WTC11 (cell line): ENCODE data around the gene USH1G.

Experiments
- ATF1 ChIP-seq: sonication (generic); formaldehyde crosslinking; IDR thresholded peaks from 2 replicates; pipeline ENCODE4 v1.8.1; 2023; ENCODE audit warnings: mild to moderate bottlenecking, moderate library complexity, missing genetic modification reagents
- KAT7 ChIP-seq: sonication (generic); formaldehyde crosslinking; IDR thresholded peaks from 2 replicates; pipeline ENCODE4 v1.8.1; 2023; ENCODE audit warnings: missing genetic modification reagents, mild to moderate bottlenecking, borderline replicate concordance
- NFYB ChIP-seq: sonication (generic); formaldehyde crosslinking; conservative IDR thresholded peaks from 2 replicates; pipeline ENCODE4 v1.8.0; 2022; ENCODE audit warnings: low read depth, missing genetic modification reagents
- SOX15 ChIP-seq: fragments of 250-450 bp; sonication (Bioruptor Pico); IDR thresholded peaks from 2 replicates; pipeline ENCODE4 v1.9.0; 2021; ENCODE audit warnings: mild to moderate bottlenecking
- SP1 ChIP-seq: sonication (generic); formaldehyde crosslinking; conservative IDR thresholded peaks from 2 replicates; pipeline ENCODE4 v1.8.1; 2022; ENCODE audit warnings: missing genetic modification reagents
- TCF7 ChIP-seq: sonication (generic); formaldehyde crosslinking; IDR thresholded peaks from 2 replicates; pipeline ENCODE4 v1.8.0; 2022; ENCODE audit warnings: mild to moderate bottlenecking, low read depth, missing genetic modification reagents, moderate library complexity
- ZNF121 ChIP-seq: sonication (generic); formaldehyde crosslinking; IDR thresholded peaks from 2 replicates; pipeline ENCODE4 v1.8.0; 2023; ENCODE audit warnings: missing genetic modification reagents
- TF ChIP-seq, protein P1 (sequence below): fragments of 200-600 bp; IDR thresholded peaks from 2 replicates; pipeline ENCODE4 v1.8.0; 2022; ENCODE audit warnings: antibody characterized with exemption
- TF ChIP-seq, protein P2 (sequence below): sonication (generic); formaldehyde crosslinking; IDR thresholded peaks from 2 replicates; pipeline ENCODE4 v1.8.0; 2022; ENCODE audit warnings: mild to moderate bottlenecking, missing genetic modification reagents
- TF ChIP-seq, protein P3 (sequence below): fragments of 250-450 bp; sonication (Bioruptor Pico); IDR thresholded peaks from 2 replicates; pipeline ENCODE4 v1.9.0; 2021; ENCODE audit warnings: mild to moderate bottlenecking
- TF ChIP-seq, protein P4 (sequence below): sonication (generic); formaldehyde crosslinking; conservative IDR thresholded peaks from 2 replicates; pipeline ENCODE4 v1.8.1; 2023; ENCODE audit warnings: mild to moderate bottlenecking, low read depth, missing genetic modification reagents, moderate library complexity

DNA sequence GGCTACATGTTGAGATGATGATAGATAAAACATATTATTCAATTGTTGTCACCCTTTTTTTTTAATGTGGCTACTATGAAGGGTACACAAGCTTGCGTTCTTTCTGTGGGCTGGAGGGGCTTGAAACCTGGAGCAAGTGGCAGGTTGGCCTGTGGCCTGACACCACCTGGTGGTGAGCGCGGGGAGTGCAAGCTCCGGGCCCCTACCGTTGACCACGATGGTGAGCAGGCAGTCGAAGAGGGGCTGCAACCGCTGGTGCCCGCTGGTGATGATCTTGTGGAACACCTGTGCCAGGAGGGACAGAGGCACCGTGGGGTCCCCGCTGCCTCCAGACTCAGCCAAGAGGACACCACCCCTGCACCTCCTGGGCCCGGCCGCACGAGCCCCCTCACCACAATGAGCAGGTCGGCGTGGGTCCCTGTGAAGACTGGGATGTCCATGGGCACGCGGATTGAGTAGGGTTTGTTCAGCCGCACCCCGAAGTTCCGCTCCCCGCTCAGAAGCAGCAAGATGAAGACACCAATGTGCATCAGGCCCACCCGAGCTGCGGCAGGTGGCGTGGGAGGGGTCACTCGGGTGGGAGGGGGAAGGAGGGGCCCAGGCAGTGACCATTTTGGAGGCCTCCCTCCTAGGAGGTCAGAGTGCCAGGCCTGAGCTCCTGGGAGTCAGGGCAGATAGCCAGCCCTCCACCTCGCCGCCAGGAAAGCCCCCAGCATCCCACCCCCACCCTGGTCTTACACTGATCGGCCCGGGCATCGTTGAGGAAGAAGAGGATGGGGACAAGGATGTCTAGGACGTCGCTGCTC is 35.1 kb upstream of the USH1G start:
- TF ChIP-seq SP1 (CRISPR knock-in tag): no peak
- no peak for TF ChIP-seq SOX15 (CRISPR knock-in tag)
- TF ChIP-seq KAT7 (CRISPR knock-in tag): no peak
- TF ChIP-seq ATF1 (CRISPR knock-in tag): no peak
- TF ChIP-seq, protein P1, sequence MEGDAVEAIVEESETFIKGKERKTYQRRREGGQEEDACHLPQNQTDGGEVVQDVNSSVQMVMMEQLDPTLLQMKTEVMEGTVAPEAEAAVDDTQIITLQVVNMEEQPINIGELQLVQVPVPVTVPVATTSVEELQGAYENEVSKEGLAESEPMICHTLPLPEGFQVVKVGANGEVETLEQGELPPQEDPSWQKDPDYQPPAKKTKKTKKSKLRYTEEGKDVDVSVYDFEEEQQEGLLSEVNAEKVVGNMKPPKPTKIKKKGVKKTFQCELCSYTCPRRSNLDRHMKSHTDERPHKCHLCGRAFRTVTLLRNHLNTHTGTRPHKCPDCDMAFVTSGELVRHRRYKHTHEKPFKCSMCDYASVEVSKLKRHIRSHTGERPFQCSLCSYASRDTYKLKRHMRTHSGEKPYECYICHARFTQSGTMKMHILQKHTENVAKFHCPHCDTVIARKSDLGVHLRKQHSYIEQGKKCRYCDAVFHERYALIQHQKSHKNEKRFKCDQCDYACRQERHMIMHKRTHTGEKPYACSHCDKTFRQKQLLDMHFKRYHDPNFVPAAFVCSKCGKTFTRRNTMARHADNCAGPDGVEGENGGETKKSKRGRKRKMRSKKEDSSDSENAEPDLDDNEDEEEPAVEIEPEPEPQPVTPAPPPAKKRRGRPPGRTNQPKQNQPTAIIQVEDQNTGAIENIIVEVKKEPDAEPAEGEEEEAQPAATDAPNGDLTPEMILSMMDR: peak; percentile 96
- TF ChIP-seq, protein P2, sequence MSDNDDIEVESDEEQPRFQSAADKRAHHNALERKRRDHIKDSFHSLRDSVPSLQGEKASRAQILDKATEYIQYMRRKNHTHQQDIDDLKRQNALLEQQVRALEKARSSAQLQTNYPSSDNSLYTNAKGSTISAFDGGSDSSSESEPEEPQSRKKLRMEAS: no peak
- no peak for TF ChIP-seq TCF7 (CRISPR knock-in tag)
- TF ChIP-seq, protein P3, sequence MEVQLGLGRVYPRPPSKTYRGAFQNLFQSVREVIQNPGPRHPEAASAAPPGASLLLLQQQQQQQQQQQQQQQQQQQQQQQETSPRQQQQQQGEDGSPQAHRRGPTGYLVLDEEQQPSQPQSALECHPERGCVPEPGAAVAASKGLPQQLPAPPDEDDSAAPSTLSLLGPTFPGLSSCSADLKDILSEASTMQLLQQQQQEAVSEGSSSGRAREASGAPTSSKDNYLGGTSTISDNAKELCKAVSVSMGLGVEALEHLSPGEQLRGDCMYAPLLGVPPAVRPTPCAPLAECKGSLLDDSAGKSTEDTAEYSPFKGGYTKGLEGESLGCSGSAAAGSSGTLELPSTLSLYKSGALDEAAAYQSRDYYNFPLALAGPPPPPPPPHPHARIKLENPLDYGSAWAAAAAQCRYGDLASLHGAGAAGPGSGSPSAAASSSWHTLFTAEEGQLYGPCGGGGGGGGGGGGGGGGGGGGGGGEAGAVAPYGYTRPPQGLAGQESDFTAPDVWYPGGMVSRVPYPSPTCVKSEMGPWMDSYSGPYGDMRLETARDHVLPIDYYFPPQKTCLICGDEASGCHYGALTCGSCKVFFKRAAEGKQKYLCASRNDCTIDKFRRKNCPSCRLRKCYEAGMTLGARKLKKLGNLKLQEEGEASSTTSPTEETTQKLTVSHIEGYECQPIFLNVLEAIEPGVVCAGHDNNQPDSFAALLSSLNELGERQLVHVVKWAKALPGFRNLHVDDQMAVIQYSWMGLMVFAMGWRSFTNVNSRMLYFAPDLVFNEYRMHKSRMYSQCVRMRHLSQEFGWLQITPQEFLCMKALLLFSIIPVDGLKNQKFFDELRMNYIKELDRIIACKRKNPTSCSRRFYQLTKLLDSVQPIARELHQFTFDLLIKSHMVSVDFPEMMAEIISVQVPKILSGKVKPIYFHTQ (CRISPR knock-in tag): no peak
- TF ChIP-seq NFYB (CRISPR knock-in tag): no peak
- TF ChIP-seq, protein P4, sequence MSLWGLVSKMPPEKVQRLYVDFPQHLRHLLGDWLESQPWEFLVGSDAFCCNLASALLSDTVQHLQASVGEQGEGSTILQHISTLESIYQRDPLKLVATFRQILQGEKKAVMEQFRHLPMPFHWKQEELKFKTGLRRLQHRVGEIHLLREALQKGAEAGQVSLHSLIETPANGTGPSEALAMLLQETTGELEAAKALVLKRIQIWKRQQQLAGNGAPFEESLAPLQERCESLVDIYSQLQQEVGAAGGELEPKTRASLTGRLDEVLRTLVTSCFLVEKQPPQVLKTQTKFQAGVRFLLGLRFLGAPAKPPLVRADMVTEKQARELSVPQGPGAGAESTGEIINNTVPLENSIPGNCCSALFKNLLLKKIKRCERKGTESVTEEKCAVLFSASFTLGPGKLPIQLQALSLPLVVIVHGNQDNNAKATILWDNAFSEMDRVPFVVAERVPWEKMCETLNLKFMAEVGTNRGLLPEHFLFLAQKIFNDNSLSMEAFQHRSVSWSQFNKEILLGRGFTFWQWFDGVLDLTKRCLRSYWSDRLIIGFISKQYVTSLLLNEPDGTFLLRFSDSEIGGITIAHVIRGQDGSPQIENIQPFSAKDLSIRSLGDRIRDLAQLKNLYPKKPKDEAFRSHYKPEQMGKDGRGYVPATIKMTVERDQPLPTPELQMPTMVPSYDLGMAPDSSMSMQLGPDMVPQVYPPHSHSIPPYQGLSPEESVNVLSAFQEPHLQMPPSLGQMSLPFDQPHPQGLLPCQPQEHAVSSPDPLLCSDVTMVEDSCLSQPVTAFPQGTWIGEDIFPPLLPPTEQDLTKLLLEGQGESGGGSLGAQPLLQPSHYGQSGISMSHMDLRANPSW: no peak
- no peak for TF ChIP-seq ZNF121 (CRISPR knock-in tag)
